Measurements from ENCODE around the gene CFAP92.

DNA sequence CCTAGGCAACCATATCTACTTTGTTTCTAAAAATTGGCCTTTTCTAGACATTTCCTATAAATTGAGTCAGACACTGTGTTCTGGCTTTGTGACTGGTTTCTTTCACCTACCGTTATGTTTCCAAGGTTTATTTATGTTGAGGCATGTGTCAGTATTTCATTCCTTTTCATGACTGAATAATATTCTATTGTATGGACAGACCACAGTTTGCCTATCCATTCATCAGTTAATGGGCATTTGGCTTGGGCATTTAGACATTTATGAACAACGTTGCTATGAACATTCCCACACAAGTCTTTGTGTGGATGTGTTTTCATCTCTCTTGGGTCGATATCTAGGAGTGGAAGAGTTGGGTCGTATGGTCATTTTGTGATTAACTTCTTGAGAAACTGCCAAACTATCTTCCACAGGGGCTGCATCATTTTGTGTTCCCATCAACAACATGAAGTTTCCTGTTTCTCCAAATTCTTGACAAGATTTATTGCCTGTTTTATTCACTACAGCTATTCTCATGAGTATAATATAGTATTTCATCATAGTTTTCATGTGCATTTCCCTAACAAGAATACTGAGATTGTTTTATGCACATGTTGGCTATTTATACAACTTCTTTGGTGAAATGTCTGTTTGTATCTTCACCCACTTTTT is 3.7 kb upstream of the CFAP92 start:
- TF ChIP-seq CTCF (IDR thresholded peaks at IDR 0.05) (no peak), EZH2 (IDR thresholded peaks at IDR 0.05; ENCODE audit: borderline replicate concordance, insufficient read depth, low read depth, low read length, poor library complexity, severe bottlenecking) (no peak)

Data from B cell (primary cell).